ENCODE measurements around the gene MCHR1. TPM values are rescaled to one million over a fixed set of nuclear protein-coding genes. Genes with fewer than 3 reads are reported as not detected.

Gene MCHR1
- total RNA-seq, result 0.15 TPM in 1 of 2 replicates, not detected in the other

GRCh38 chr22:40679249-40679963, at the start of gene MCHR1:
MCHR1 (plus strand) TSS chr22:40679484; CDS start chr22:40679653, 169 bp downstream.

GRCh38 chr22:40636380-40637182, 42.7 kb upstream of the MCHR1 start, which contains the start of gene MRTFA:
MRTFA (minus strand) TSS chr22:40636719.

Other genes starting within 250 kb of the MCHR1 start
- gene MRTFA, start 42.8 kb upstream of the MCHR1 start, total RNA-seq, result 30.2 and 46.7 TPM in 2 replicates
- gene SLC25A17, start 139.9 kb downstream of the MCHR1 start, total RNA-seq, result 20.2 and 23.9 TPM in 2 replicates
- gene ST13, start 177.2 kb downstream of the MCHR1 start, total RNA-seq, result 91.4 and 113 TPM in 2 replicates
- gene XPNPEP3, start 177.7 kb downstream of the MCHR1 start, total RNA-seq, result 8.1 and 10.0 TPM in 2 replicates
- not detected in 2 replicates for gene DNAJB7, start 182.6 kb downstream of the MCHR1 start, total RNA-seq